ENCODE measurements around the gene ZBTB42.

DNA sequence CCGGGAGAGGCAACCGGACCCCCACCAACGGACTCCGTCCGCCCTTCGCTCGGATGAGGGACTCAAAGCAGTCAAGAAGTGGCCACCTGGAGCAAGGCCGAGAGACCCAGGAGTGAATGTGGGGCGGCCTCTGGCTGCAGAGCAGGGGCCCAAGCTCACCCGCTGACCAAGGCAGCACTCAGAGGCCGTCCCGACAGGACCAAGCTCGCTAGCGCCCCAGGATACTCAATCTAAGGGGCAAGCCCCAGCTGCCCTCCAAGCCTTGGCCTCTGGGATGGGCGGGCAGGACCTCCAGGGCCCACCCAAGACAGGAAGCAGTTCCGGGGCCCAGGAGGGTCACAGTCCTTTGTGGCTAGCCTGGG is 6.3 kb upstream of the ZBTB42 start:
- TF ChIP-seq, protein P1, sequence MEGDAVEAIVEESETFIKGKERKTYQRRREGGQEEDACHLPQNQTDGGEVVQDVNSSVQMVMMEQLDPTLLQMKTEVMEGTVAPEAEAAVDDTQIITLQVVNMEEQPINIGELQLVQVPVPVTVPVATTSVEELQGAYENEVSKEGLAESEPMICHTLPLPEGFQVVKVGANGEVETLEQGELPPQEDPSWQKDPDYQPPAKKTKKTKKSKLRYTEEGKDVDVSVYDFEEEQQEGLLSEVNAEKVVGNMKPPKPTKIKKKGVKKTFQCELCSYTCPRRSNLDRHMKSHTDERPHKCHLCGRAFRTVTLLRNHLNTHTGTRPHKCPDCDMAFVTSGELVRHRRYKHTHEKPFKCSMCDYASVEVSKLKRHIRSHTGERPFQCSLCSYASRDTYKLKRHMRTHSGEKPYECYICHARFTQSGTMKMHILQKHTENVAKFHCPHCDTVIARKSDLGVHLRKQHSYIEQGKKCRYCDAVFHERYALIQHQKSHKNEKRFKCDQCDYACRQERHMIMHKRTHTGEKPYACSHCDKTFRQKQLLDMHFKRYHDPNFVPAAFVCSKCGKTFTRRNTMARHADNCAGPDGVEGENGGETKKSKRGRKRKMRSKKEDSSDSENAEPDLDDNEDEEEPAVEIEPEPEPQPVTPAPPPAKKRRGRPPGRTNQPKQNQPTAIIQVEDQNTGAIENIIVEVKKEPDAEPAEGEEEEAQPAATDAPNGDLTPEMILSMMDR (IDR thresholded peaks at IDR 0.05) = no peak
- TF ChIP-seq POLR2AphosphoS5 (IDR thresholded peaks at IDR 0.05; ENCODE audit: low read depth, low read length) (no peak), TCF7L2 (IDR thresholded peaks at IDR 0.05; ENCODE audit: low read depth, low read length) (no peak), SIN3A (IDR thresholded peaks at IDR 0.05; ENCODE audit: borderline replicate concordance, insufficient read depth, low read depth, low read length) (no peak)
- TF ChIP-seq, protein P2, sequence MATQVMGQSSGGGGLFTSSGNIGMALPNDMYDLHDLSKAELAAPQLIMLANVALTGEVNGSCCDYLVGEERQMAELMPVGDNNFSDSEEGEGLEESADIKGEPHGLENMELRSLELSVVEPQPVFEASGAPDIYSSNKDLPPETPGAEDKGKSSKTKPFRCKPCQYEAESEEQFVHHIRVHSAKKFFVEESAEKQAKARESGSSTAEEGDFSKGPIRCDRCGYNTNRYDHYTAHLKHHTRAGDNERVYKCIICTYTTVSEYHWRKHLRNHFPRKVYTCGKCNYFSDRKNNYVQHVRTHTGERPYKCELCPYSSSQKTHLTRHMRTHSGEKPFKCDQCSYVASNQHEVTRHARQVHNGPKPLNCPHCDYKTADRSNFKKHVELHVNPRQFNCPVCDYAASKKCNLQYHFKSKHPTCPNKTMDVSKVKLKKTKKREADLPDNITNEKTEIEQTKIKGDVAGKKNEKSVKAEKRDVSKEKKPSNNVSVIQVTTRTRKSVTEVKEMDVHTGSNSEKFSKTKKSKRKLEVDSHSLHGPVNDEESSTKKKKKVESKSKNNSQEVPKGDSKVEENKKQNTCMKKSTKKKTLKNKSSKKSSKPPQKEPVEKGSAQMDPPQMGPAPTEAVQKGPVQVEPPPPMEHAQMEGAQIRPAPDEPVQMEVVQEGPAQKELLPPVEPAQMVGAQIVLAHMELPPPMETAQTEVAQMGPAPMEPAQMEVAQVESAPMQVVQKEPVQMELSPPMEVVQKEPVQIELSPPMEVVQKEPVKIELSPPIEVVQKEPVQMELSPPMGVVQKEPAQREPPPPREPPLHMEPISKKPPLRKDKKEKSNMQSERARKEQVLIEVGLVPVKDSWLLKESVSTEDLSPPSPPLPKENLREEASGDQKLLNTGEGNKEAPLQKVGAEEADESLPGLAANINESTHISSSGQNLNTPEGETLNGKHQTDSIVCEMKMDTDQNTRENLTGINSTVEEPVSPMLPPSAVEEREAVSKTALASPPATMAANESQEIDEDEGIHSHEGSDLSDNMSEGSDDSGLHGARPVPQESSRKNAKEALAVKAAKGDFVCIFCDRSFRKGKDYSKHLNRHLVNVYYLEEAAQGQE (IDR thresholded peaks at IDR 0.05; ENCODE audit: insufficient read depth in 1 of 2, low read depth in 2 of 2, low read length in 1 of 2) = no peak
